Stimulated activated CD4-positive, alpha-beta T cell treated with anti-CD3 and anti-CD28 coated beads, Interleukin-1b, Interleukin-23, amount 100 ng/mL, for 24 hours (primary cell): ENCODE measurements around the gene XDH.

Experiments used
- DNase-seq, 4 experiments: peaks; one replicate each; pipeline ENCODE4 v3.0.0-alpha.2; 2020; ENCODE audit warnings: low read depth in 4 of 4, low spot score in 1 of 4

The XDH gene

DNA sequence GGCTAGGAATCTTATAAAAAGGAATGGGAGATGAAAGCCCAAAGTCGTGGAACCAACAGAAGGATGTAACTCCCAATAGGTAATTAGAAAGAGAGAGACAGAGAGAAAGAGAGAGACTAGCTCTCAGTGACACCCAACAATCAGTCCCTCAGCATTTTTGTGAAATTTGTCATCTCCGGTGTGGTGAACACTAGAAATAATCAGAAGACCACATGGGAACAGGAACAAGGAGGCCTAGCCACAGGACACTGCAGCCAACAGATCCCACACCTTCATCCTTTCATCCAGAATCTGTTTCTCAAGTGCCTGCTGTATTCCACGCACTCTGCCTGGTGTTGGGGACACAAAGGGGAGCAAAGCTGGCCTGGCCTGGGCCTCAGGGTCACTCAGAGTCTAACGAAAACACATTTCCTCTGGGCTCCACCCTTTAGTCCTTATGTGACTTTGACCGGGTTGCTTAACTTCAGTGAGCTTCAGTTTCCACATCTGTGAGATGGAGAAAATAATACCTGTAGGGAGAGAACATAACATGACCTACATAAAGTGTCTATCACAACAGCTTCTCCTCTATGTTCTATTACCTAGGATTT lies 127.5 kb downstream of the XDH start:
- DNase-seq, result no peak

- DNase-seq, result no peak
These were observed 128.3 kb downstream of the XDH start for GRCh38 chr2:31286230-31286629.
